Measurements from ENCODE around the gene MIB2.
A peak's percentile ranks its signal among the peaks of the same experiment; 100 is the strongest.
"Not testable (repeated sequence)": the region's sequence is repeated elsewhere in the genome, so short reads cannot be mapped to it uniquely, and the experiment has no call there.

Gene MIB2

GRCh38 chr1:1636621-1637478 lies 21.6 kb downstream of the MIB2 start:
- in situ Hi-C loops (cut with HindIII; ENCODE audit: low pct_ligation_motif_present, low pct_unique_long_range_greater_than_20kb, low sequenced_read_pairs); DNase-seq: not testable (repeated sequence)

GRCh38 chr1:1637479-1637875 lies 22.2 kb downstream of the MIB2 start:
- DNase-seq; in situ Hi-C loops (cut with HindIII; ENCODE audit: low pct_ligation_motif_present, low pct_unique_long_range_greater_than_20kb, low sequenced_read_pairs): not testable (repeated sequence)

GRCh38 chr1:1638528-1638927 lies 23.2 kb downstream of the MIB2 start:
- DNase-seq; in situ Hi-C loops (cut with HindIII; ENCODE audit: low pct_ligation_motif_present, low pct_unique_long_range_greater_than_20kb, low sequenced_read_pairs): not testable (repeated sequence)

- in situ Hi-C loops (cut with HindIII; ENCODE audit: low pct_ligation_motif_present, low pct_unique_long_range_greater_than_20kb, low sequenced_read_pairs): not testable (repeated sequence)
Observed at GRCh38 chr1:1639368-1639767, 24.1 kb downstream of the MIB2 start.

GRCh38 chr1:1640081-1640480 lies 24.8 kb downstream of the MIB2 start:
- in situ Hi-C loops (cut with HindIII; ENCODE audit: low pct_ligation_motif_present, low pct_unique_long_range_greater_than_20kb, low sequenced_read_pairs); DNase-seq: not testable (repeated sequence)

More at GRCh38 chr1:1639368-1639767, 24.1 kb downstream of the MIB2 start:
- not testable (repeated sequence) for DNase-seq

GRCh38 chr1:1640711-1641461 lies 25.6 kb downstream of the MIB2 start:
- in situ Hi-C loops (cut with HindIII; ENCODE audit: low pct_ligation_motif_present, low pct_unique_long_range_greater_than_20kb, low sequenced_read_pairs); DNase-seq: not testable (repeated sequence)

GRCh38 chr1:1646326-1646725 lies 31.0 kb downstream of the MIB2 start:
- in situ Hi-C loops (cut with HindIII; ENCODE audit: low pct_ligation_motif_present, low pct_unique_long_range_greater_than_20kb, low sequenced_read_pairs); DNase-seq: not testable (repeated sequence)

GRCh38 chr1:1647567-1648241 lies 32.4 kb downstream of the MIB2 start:
- not testable (repeated sequence) for DNase-seq

GRCh38 chr1:1648265-1648664 lies 33.0 kb downstream of the MIB2 start:
- in situ Hi-C loops (cut with HindIII; ENCODE audit: low pct_ligation_motif_present, low pct_unique_long_range_greater_than_20kb, low sequenced_read_pairs); DNase-seq: not testable (repeated sequence)

More at GRCh38 chr1:1647567-1648241, 32.4 kb downstream of the MIB2 start:
- in situ Hi-C loops (cut with HindIII; ENCODE audit: low pct_ligation_motif_present, low pct_unique_long_range_greater_than_20kb, low sequenced_read_pairs): not testable (repeated sequence)

- peak; percentile 96 for DNase-seq
- in situ Hi-C loops (cut with HindIII; ENCODE audit: low pct_ligation_motif_present, low pct_unique_long_range_greater_than_20kb, low sequenced_read_pairs): not testable (repeated sequence)
Observed at GRCh38 chr1:1658583-1659549, 43.6 kb downstream of the MIB2 start, which contains the start of gene CDK11B. Gene CDK11B (minus strand): TSS chr1:1659004. CDS start chr1:1657485, 1,519 bp downstream.

- DNase-seq; in situ Hi-C loops (cut with HindIII; ENCODE audit: low pct_ligation_motif_present, low pct_unique_long_range_greater_than_20kb, low sequenced_read_pairs): not testable (repeated sequence)
Observed at GRCh38 chr1:1662392-1662791, 47.1 kb downstream of the MIB2 start.

GRCh38 chr1:1662830-1663560 lies 47.7 kb downstream of the MIB2 start:
- DNase-seq; in situ Hi-C loops (cut with HindIII; ENCODE audit: low pct_ligation_motif_present, low pct_unique_long_range_greater_than_20kb, low sequenced_read_pairs): not testable (repeated sequence)

- in situ Hi-C loops (cut with HindIII; ENCODE audit: low pct_ligation_motif_present, low pct_unique_long_range_greater_than_20kb, low sequenced_read_pairs); DNase-seq: not testable (repeated sequence)
Observed at GRCh38 chr1:1664318-1664717, 49.0 kb downstream of the MIB2 start.

- no peak for DNase-seq
- in situ Hi-C loops (cut with HindIII; ENCODE audit: low pct_ligation_motif_present, low pct_unique_long_range_greater_than_20kb, low sequenced_read_pairs): no loop called here
Observed at GRCh38 chr1:1664941-1665814, 49.9 kb downstream of the MIB2 start.

- DNase-seq: peak; percentile 8
- in situ Hi-C loops (cut with HindIII; ENCODE audit: low pct_ligation_motif_present, low pct_unique_long_range_greater_than_20kb, low sequenced_read_pairs): no loop called here
Observed at GRCh38 chr1:1665815-1666251, 50.5 kb downstream of the MIB2 start.

GRCh38 chr1:1666526-1666925 lies 51.2 kb downstream of the MIB2 start:
- no peak for DNase-seq
- in situ Hi-C loops (cut with HindIII; ENCODE audit: low pct_ligation_motif_present, low pct_unique_long_range_greater_than_20kb, low sequenced_read_pairs): no loop called here

Data from ACHN (cell line).